ENCODE measurements around the gene TRPV5. TPM values are rescaled to one million over a fixed set of nuclear protein-coding genes. Genes with fewer than 3 reads are reported as not detected.

TRPV5 gene
- total RNA-seq, 2 donors from 2014 or later = not detected

GRCh38 chr7:142939226-142939910 lies 5.8 kb upstream of the TRPV5 start, which contains the start of gene LLCFC1:
Gene LLCFC1, plus strand, starts transcription at chr7:142939484. Its CDS starts 138 bp downstream, at chr7:142939622.
- H3K4me3 ChIP-seq = no peak within 1 kb of the TSS
- DNase-seq (ENCODE audit: low spot score) = no peak
- H3K27me3 ChIP-seq = no peaks in the 10 kb centered on the region

GRCh38 chr7:142938611-142939010 lies 5.1 kb upstream of the TRPV5 start:
- Histone ChIP-seq H3K36me3 (no peaks in the 10 kb centered on the region), H3K27ac (no peak overlapping the region), H3K4me3 (no peak overlapping the region), H3K9me3 (no peaks in the 10 kb centered on the region), H3K4me1 (peaks cover 0 to 7% of the 10 kb centered on the region in 2 donors), H3K27me3 (no peaks in the 10 kb centered on the region)
- DNase-seq (ENCODE audit: low spot score) = no peak
- no peak for TF ChIP-seq CTCF (IDR thresholded peaks at IDR 0.05)

More at GRCh38 chr7:142939226-142939910, 5.8 kb upstream of the TRPV5 start, which contains the start of gene LLCFC1:
- Histone ChIP-seq H3K27ac (no peak within 1 kb of the TSS), H3K9me3 (no peaks in the 10 kb centered on the region), H3K36me3 (no peaks in the 10 kb centered on the region), H3K4me1 (peaks cover 0 to 7% of the 10 kb centered on the region in 2 donors)
- TF ChIP-seq CTCF (IDR thresholded peaks at IDR 0.05) = no peak

GRCh38 chr7:142935941-142936565 lies 2.5 kb upstream of the TRPV5 start:
- no peak for DNase-seq (ENCODE audit: low spot score)
- TF ChIP-seq CTCF (IDR thresholded peaks at IDR 0.05) = no peak
- peaks cover 0 to 2% of the 10 kb centered on the region in 2 donors for H3K4me1 ChIP-seq

GRCh38 chr7:142934056-142934455 lies 510 bp upstream of the TRPV5 start:
- DNase-seq (ENCODE audit: low spot score) = no peak
- no peaks in the 10 kb centered on the region for H3K36me3 ChIP-seq
- no peak overlapping the region for H3K27ac ChIP-seq
- no peaks in the 10 kb centered on the region for H3K27me3 ChIP-seq
- no peaks in the 10 kb centered on the region for H3K4me1 ChIP-seq
- H3K9me3 ChIP-seq = no peaks in the 10 kb centered on the region
- no peak overlapping the region for H3K4me3 ChIP-seq
- no peak for TF ChIP-seq CTCF (IDR thresholded peaks at IDR 0.05)

More at GRCh38 chr7:142935941-142936565, 2.5 kb upstream of the TRPV5 start:
- no peaks in the 10 kb centered on the region for H3K27me3 ChIP-seq
- no peak overlapping the region for H3K27ac ChIP-seq
- no peaks in the 10 kb centered on the region for H3K9me3 ChIP-seq
- no peaks in the 10 kb centered on the region for H3K36me3 ChIP-seq
- H3K4me3 ChIP-seq = no peak overlapping the region

GRCh38 chr7:142933092-142933475 lies 462 bp downstream of the TRPV5 start:
- DNase-seq (ENCODE audit: low spot score) = no peak
- Histone ChIP-seq H3K4me1 (no peaks in the 10 kb centered on the region), H3K9me3 (no peaks in the 10 kb centered on the region), H3K27ac (no peak overlapping the region), H3K36me3 (no peaks in the 10 kb centered on the region), H3K27me3 (no peaks in the 10 kb centered on the region), H3K4me3 (no peak overlapping the region)
- no peak for TF ChIP-seq CTCF (IDR thresholded peaks at IDR 0.05)
